ENCODE data around the gene WHAMM.

- TF ChIP-seq EZH2phosphoT487 (IDR thresholded peaks at IDR 0.05; ENCODE audit: insufficient read depth, low read depth) (no peak), EZH2 (IDR thresholded peaks at IDR 0.05; ENCODE audit: insufficient read depth, poor library complexity, severe bottlenecking) (no peak)
Observed at GRCh38 chr15:82877825-82878224, 68.4 kb downstream of the WHAMM start.
